ENCODE results near the gene ESR2. TPM values are rescaled to one million over a fixed set of nuclear protein-coding genes. Genes with fewer than 3 reads are reported as not detected.
A peak's percentile ranks its signal among the peaks of the same experiment; 100 is the strongest.

The ESR2 gene
- total RNA-seq, 1 donor from 2014 or later: 1.4 TPM

DNA sequence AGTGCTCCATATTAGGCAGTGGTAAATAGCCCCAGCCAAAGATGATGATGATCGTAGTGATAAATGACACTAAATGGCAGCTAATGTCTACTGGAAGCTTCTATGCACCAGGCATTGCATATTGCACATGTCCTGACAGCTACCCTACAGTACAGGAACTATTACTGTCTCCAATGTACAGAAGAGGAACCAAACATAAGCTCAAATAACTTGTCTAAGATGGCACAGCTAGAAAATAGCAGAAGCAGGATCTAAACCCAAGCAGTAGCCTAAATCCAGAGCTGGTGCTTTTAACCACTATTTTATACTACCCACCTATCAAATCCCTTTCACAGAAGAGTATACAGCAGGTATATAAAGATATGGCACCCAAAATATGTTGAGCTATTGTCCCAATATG lies 28.9 kb downstream of the ESR2 start:
- no peak for DNase-seq

DNA sequence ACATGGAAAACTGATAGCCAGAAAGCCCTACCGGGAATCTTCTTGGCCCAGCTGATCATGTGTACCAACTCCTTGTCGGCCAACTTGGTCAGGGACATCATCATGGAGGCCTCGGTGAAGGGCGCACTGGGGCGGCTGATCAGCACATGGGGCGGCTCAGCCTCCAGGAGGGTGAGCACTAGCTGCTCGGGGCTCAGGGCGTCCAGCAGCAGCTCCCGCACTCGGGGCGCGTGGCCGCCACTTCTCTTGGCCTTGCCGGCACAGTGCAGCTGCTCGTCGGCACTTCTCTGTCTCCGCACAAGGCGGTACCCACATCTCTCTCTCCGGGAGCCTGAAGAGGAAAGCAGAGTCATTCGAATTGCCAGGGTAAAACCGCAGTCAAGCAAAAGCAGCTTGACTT lies 33.8 kb downstream of the ESR2 start:
- no peak for DNase-seq

DNA sequence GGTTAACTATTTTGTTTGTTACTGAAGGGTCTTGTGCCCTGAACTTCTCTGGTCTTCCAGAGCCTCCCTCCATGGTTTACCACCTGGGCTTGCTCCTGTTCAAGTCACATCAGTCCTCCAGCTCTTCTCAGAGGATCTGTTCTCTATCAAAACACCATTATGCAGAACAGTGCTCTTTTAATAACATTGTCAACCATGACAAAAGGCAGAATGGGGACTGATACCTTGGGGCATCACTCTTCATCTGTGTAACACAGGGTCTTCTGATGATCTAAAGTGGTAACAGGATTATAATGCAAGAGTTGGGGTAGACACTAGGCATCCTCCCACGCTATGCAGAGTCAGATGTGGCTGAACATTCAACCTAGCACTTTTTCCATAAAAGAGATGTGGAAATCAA lies 38.4 kb downstream of the ESR2 start:
- DNase-seq: no peak

DNA sequence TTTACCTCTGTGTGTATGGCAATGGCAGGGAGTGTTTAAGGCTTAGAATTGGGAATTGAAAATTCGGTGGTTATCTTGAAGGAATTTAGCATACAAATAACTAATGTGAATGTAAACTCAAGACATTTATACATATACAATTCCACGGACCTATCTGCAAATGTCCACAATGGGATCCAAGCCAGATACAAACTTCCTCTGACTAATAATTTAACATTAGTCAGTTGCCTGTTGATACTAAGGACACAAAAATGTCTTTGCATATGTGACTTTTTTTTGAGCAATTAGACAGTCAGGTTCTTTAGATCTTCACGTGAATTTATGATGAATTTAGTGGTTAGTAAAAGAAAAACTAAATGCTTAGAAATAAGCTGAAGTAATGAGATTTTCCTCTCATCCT lies 40.5 kb downstream of the ESR2 start:
- DNase-seq: no peak

DNA sequence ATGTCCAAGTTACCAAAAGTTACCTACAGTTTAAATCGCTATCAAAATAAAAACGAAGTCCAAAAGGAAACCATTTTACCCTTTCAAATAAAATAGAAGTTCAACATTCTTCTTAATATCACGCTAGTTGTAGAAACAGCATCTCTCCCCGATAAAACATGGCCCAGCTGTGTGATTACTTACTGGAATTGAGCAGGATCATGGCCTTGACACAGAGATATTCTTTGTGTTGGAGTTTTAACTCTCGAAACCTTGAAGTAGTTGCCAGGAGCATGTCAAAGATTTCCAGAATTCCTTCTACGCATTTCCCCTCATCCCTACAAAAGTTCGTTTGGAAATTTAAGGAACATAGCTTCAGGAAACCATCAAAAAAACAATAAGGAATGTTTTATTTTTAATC lies 44.8 kb downstream of the ESR2 start:
- DNase-seq: no peak

DNA sequence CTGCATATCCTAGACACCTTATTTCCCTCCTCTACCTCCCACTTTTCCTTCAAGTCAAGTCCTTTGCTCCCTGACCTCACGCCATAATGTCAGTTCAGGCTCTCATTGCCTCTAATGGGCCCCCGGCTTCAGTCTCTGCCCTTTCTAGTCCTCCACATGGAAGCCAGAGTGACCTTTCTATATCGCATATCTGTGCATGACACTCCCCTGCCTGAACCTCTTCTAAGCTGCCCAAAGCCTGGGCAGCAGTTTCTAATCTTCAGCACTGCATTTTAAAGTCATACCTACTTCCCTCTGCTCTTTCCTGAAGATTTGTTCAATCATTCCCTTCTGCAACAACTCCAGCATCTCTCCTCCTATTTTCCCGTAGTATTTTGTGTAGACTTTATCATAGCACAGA lies 45.5 kb downstream of the ESR2 start:
- DNase-seq: no peak

DNA sequence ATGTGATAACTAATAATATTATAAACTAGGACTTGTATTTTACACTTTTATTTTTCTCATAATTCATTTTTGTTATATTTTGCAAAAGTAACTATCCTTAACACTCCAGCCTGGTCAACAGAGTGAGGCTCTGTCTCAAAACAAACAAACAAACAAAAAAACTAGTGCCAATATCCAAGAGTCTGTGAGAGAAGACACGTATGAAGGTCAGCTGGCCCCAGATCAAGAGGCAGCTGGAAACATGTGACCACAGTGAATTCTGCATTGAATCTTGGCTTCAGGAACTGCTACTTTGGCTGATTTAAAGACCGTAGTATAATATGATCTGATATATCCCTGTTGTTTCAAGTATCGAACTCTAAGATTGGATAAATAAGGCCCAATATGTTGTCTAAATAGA lies 47.0 kb downstream of the ESR2 start:
- DNase-seq: no peak

DNA sequence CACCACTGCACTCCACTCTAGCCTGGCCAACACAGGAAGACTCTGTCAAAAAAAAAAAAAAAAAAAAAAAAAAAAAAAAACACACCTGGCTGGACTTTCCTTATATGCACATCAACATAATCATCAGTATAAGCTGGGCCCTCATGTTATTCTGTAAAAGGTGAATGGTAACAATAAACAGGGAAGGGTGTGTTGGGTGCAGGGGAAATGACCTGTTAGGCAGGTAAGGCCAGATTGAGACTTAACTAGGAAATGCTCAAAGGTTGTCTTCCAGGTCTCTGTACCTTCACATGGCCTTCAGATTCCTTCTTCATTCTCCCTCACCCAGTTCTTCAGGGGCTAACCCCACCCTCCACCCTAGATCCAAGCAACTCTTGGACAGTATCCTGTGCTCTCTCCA lies 47.5 kb downstream of the ESR2 start:
- no peak for DNase-seq

DNA sequence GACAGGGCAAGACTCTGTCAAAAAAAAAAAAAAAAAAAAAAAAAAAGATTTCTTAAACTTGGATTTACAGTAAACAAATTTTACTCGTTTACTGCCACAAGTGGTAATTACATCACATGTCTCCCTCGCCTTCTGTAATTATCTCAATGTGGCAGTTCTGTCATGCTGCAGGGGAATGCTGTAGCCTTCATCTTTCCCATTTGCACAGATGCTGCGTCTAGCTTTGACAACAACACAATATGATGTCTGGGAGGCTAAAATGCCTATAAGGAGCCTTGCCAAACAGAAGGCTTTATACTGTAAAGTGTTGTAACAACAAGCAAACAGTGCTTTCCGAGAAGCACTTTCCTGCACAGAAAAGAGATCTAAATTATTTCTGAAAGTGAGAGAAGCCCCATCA lies 48.7 kb downstream of the ESR2 start:
- no peak for DNase-seq

DNA sequence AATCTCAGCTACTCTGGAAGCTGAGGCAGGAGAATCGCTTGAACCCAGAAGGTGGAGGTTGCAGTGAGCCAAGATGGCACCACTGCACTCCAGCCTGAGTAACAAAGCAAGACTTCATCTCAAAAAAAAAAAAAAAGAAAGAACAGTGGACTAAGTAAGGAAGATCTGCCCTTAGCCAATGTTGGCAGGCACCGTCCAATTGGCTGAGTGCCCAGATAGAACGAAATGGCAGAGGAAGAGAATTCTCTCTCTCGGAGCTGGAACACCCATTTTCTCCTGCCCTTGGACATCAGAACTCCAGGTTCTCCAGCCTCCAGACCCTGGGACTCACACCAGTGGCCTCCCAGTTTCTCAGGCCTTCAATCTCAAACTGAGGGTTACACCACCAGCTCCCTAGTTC lies 49.9 kb downstream of the ESR2 start:
- no peak for DNase-seq

DNA sequence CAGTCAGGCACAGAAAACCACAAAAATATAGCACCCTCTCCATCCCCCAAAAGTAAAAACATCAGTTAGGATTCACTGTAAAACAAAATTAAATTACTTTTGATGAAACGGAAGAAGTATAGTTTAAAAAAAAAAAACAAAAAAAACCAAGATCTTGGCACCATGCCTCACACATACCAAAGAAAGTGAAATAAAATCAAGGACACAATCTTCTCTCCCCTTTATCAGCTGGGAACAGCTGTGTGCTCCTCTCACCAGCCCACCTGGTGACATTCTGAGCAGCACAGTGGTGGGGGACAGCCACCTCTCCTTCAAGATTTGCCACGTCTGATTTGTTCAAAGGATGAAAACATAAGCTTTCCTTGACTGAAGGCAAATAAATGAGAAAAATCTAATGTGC lies 55.5 kb downstream of the ESR2 start:
- no peak for DNase-seq

DNA sequence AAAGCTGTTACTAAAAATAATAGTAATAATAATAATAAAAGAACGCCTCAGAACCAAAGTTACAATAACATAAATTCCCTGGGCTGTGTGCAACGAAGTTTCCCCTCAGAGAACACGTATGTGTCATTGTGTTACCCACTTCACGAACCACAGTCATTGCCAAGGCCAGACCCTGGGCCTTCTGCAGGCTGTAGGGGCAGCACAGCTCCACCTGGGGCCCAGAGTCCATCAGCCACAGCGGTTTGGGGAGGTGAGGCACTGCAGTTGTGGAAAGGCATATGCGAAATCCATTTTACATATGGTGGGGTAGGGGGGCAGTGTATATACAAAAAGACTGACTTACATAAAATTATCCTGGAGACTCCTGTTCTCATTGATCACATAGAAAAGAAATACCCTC lies 56.1 kb downstream of the ESR2 start:
- no peak for DNase-seq

DNA sequence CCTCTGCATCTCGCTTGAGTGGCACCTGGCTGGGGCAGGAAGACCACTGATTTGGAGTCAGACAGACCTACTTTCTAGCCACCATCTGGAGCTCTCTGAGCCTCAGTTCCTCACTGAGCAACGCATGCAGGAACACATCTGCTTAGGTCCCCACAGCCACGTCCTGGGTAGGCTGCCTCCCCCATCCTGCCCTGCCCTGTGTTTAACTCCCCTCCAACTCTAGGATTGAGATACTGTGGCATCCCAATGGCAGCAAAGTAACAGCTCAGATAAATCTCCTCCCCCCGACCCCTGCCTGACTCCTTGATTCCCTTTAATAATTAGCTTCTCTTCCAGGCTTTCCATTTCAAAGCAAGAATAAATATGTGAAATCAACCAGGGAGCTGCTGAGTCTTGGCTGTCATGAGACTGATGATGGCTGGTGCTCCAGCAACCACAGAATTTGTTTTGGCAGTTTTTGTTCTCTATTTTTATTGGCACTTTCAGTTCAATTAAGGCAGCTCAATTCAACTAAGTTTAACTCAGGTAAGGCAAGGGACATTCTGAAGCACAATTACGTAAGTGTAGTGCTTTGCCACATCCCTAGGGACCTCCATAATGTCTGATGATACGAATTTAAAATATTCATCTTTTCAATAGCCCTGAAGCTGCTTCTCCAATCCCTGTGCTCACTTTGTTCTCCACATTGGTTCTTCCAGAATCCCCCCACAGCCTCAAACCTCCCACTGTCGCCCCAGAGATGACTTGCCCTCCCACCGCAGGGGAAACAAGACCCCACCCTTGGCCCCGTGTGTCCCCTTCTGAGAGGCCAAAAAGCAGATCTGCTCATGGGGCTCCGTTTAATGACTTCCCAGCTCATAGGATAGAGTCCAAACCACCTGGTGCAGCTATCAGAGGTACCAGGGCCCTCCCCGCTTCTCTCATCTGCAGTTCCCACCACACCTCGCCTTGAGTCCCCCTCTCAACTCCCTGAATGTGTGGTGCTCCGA lies 58.2 kb downstream of the ESR2 start:
- no peak for DNase-seq

DNA sequence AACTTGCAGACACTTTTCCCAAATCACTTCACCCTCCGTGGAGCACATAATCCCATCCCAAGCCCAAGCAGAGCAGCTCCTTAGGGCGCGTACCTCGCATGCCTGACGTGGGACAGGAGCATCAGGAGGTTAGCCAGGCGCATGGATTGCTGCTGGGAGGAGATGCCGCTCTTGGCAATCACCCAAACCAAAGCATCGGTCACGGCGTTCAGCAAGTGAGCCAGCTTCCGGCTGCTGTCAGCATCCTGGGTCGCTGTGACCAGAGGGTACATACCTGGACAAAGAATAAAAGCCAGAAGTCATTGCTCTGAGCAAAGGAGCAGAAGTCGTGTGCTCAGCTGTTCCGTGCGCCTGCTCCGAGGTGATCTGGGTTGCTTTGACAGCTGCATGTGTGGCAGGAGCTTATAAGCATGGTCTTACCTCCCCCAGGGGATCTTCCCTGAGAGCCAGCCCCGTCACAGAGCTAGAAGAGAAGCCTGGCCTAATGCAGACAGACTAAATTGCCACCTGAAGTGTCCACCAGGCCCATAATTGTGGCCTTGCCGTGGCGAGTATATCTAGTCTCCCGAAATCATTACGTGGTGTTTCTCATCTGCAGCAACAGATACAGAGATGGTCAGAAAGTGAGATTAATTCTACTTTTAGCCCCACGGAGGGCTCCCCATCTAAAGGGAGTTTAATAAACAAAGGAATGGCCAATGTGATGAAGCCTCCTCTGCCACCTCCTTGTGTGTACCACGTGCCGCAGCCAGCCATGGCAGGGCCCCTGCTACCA lies 59.1 kb downstream of the ESR2 start:
- no peak for DNase-seq

DNA sequence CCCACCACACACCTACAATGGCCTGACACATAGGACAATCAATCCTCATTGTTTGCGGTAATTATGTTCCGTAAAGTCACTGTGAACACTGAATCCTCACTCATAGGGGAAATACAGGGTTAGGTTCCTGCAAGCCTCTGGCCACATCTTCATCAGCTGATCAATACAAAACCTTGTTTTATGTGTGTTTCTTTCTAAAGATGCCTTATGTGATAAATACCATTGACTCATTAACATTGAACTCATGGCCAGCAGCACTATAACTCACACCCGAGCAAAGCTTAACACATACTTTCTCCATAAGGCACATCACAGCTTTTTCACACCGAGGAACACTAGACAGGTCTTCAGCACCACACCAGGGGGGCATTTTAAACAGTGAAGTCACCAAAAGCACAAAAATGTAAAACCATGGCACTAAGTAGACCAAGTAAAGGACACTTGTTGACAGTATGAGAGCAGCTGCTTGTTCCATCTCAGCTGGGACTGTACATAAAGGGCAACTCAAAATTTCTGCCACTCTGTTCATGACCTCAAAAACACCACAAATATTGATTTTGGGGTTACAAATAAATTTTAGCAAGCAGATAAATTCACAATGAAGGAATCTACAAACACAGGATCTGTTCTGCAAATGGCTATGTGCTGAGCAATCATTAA lies 60.5 kb downstream of the ESR2 start:
- DNase-seq: no peak

DNA sequence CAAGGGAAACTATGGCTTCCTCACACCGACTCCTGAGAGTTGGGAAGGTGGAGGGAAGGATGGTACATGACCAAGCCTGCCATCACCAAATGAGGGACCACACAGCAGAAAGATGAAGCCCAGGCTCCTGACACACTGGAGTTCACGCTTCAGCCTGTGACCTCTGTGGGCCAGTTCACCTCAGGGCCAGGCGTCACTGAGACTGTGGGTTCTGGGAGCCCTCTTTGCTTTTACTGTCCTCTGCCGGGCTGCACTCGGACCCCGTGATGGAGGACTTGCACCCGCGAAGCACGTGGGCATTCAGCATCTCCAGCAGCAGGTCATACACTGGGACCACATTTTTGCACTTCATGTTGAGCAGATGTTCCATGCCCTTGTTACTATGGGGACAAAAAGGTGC lies 61.2 kb downstream of the ESR2 start:
- DNase-seq: no peak

DNA sequence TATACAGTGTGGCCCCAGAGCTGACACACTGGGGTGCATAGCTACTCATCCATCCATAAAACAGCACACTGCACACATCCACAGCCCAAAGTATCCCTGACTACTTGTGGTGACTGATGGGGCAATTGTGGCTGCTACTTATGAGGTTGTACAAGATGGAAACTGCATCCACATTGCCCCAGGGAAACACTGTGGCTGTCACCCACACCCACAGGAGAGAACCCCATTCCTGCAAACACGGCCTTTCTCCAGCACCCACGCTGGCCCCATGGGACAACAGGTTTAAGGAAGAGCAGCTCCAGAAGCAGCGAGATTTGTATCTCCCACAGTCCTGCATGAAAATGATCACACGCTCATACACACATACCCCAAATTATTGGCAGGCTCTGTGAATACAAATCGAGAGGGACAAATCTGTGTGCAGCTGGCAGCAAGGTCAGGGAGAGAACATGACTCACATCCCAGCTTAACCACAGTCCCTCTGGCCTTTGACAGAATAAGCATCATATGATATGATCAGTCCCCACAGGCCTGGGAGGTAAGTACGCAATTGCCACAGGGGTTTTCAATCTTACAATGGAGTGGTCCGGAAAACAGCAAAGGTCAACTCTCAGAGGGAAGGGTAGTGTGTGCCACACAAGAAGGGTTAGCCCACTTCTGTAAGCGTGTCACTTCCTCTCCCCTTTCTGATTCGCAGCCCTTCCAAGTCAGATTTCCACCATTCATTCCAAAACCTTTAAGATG lies 61.9 kb downstream of the ESR2 start:
- DNase-seq: no peak

DNA sequence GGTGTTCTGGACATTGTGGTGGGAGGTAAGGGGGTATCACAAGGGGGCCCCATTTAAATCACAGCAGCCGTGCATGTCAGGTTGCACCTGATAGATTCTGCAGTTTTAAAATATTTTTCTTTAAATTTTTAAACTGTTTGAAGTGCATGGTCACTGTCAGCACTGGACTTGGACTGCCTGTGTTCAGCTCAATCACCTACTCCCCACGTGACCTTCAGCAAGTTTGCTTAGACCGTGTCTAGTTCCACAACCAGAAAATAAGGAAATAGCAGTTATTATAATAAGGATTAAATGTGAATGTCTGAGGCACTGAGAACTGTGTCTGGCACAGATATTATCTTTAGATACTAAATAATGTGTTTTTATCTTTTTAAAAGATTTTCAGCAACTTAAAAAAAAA lies 64.7 kb downstream of the ESR2 start:
- no peak for DNase-seq

DNA sequence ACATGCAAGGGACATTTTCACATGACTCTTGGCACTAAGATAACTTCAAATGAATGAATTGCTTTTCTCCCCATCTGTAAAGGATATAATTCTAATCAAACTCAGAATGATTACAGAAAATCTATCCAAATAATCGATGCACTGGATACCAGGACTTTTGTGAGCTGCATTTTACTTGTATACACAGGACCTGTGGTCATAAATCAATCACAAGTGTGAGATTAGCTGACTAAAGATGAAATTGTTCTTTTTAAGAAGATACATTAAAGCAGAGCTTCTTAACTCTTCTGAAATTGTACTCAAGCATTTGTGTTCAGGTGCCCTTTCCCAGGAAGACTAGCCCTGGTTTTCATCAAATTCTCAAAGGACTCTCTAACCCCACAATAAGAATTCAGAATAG lies 66.3 kb downstream of the ESR2 start:
- no peak for DNase-seq

DNA sequence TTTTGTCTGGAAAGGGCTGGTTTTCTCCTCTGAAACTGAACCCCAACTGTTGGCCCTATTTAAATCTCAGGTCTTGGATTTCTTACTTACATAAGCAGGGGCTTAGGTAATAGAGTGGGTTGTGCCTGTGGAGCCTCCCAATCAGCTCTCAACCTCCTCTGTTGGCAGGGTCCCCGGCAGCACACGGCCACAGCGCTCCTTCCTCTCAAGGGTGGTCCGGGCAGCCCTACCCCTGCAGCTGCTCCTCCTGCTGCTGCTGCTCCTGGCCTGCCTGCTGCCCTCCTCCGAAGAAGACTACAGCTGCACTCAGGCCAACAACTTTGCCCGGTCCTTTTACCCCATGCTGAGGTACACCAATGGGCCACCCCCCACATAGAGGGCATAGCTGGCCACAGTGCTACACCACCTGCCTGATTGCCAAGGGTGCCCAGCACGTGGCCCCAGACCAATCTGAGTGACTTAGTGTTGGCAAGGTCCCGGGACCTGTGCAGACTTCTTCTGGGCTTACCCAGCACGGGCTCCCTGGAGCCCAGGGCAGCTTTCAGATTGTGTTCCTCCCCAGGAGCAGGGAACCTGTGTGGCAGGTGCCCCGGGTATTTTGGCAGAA lies 68.9 kb downstream of the ESR2 start:
- DNase-seq: no peak

DNA sequence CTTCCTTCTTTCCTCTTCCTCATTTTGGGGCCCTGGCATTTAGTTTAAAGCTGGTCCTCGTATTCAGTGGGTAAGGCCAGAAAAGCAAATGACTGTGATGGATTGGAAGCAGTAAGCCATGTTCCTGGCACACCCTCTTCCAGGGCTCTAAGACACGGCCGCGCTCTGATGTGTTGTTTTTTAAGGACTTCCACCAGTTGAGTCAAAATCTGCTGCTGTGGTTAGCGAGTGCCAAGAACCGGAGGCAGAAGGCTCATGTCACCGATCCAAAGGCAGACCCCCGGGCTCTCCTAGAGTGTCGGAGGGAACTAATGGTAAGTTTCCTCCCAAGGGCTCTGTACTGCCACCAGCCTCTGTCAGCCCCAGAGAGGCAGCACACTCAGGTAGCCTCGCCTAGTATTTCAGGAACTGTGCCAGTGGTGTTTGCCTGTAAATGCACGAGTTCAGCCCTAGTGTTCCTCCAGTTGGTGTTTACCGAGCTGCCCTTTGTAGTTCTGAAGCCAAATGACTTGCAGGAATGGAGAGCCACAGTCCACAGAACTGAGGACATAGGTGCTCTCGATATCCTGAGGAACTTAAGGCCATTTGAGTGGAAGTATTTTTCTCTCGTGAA lies 72.7 kb downstream of the ESR2 start:
- no peak for DNase-seq

DNA sequence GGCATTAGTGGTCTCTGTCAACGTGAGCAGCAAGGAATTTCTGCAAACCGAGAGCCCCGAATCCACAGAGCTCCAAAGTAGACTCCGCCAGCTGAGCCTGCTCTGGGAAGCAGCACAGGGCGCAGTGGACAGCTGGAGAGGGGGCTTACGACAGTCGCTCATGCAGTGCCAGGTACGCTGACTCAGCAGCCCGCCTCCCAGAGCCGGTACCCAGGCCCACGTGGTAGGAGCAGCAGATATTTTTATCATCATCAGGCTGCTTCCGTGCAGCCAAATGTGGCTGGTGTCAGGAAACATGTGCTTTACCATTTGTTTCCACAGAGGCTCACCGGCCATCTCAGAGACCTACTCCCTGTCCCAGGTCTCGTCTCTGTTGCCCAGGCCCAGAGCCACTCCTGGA lies 73.7 kb downstream of the ESR2 start:
- DNase-seq: peak; percentile 73
